GM10266 (cell line): ENCODE results near the gene TESPA1.

ENCODE experiments used
- DNase-seq: peaks from one replicate; pipeline ENCODE4 v3.0.0; 2012; ENCODE audit errors: extremely low spot score
- TF ChIP-seq, protein P1 (sequence below): IDR thresholded peaks from 2 replicates; pipeline ENCODE4 v1.5.1; 2012; ENCODE audit warnings: mild to moderate bottlenecking, low read depth; ENCODE audit not compliant: control insufficient read depth, insufficient read depth; ENCODE audit errors: missing control alignments

The TESPA1 gene

GRCh38 chr12:54983536-54984101, 943 bp downstream of the TESPA1 start:
- DNase-seq, result no peak
- TF ChIP-seq, protein P1, sequence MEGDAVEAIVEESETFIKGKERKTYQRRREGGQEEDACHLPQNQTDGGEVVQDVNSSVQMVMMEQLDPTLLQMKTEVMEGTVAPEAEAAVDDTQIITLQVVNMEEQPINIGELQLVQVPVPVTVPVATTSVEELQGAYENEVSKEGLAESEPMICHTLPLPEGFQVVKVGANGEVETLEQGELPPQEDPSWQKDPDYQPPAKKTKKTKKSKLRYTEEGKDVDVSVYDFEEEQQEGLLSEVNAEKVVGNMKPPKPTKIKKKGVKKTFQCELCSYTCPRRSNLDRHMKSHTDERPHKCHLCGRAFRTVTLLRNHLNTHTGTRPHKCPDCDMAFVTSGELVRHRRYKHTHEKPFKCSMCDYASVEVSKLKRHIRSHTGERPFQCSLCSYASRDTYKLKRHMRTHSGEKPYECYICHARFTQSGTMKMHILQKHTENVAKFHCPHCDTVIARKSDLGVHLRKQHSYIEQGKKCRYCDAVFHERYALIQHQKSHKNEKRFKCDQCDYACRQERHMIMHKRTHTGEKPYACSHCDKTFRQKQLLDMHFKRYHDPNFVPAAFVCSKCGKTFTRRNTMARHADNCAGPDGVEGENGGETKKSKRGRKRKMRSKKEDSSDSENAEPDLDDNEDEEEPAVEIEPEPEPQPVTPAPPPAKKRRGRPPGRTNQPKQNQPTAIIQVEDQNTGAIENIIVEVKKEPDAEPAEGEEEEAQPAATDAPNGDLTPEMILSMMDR, result no peak

DNA sequence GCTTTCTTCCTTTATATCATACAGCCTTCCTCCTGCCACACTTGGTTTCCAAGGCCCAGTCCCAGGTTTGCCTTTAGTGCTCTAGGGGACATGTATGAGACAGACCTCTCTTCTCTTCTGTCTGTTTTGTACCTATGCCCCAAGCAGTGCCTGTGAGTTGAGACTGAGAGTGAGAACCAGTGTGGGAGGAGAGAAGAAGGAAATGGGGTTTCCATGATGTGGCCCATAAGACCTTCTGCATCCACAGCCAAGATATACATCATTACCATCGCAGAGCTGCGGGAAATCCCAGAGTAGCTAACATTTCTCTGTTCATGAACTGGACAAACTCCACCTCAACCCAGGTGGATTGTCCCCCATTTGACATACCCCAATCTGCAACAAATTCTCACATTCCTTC, 2.8 kb downstream of the TESPA1 start:
- TF ChIP-seq, protein P1, result no peak
- DNase-seq, result peak; percentile 29

DNA sequence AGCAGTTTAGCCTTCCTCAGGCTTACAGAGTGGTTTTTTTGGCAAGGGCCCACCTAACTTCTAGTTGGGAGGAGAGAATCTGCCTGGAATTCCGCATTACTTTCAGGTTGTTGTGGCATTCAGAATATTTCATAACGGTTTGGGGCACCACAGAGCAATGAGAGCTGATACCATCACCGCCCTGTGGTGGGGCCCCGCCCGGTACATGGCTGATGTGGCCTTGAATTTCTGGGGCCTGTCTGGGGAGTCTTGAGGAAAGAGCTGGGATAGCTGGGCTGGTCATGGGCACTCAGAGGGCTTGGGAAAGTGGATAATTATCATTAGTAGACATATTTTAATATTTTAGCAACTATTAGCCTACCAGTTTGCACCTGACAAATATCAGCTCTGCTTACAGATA, 4.2 kb downstream of the TESPA1 start:
- TF ChIP-seq, protein P1, result no peak
- DNase-seq, result no peak

DNA sequence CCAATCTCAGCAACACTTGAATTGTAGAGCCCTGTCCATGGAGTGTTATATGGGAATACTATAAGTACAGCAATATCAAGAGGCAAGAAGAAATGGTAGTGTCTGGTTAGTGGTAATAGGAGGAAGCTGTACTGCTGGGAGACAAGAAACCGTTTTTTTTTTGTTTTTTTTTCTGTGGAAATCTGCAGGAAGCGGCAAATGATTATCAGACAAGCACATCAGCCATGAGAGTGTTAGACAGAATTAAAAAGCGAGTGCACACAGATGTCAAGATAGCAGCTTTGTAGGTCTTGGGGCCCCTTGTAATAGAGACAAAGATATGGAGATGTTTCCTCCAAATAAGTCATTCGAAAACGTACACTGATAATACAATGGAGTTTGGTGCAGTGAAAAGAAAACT, 6.7 kb downstream of the TESPA1 start:
- no peak for DNase-seq
- TF ChIP-seq, protein P1, result no peak

DNA sequence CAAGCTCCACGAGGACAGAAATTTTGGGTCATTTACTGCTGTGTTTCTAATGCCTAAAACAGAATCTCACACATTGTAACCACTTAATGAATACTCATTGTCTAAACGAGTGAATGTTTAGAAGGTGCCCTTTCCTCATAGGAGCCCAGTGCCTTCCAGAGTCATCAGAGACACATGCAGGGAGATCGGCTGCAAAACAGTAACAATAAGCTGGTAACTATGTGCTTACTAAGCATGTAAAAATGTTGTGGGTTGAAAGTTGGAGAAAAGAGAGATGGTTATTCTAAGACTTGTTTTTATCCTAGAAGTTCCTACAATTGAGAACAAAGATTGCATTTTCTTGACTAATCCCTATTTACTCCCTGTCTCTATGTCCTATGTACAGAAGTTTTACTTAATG, 7.4 kb downstream of the TESPA1 start:
- TF ChIP-seq, protein P1, result no peak
- DNase-seq, result no peak

GRCh38 chr12:54975875-54976274, 8.7 kb downstream of the TESPA1 start:
- TF ChIP-seq, protein P1, result no peak
- no peak for DNase-seq

- no peak for DNase-seq
- TF ChIP-seq, protein P1, result no peak
These were observed 9.3 kb downstream of the TESPA1 start for GRCh38 chr12:54975272-54975671.
